Activated T-cell treated with anti-CD3 and anti-CD28 coated beads for 24 hours (primary cell): ENCODE data around the gene WSCD1.

Experiments used
- DNase-seq: peaks from one replicate; pipeline ENCODE4 v3.0.0-alpha.2; 2020; ENCODE audit warnings: low read depth

Gene WSCD1

DNA sequence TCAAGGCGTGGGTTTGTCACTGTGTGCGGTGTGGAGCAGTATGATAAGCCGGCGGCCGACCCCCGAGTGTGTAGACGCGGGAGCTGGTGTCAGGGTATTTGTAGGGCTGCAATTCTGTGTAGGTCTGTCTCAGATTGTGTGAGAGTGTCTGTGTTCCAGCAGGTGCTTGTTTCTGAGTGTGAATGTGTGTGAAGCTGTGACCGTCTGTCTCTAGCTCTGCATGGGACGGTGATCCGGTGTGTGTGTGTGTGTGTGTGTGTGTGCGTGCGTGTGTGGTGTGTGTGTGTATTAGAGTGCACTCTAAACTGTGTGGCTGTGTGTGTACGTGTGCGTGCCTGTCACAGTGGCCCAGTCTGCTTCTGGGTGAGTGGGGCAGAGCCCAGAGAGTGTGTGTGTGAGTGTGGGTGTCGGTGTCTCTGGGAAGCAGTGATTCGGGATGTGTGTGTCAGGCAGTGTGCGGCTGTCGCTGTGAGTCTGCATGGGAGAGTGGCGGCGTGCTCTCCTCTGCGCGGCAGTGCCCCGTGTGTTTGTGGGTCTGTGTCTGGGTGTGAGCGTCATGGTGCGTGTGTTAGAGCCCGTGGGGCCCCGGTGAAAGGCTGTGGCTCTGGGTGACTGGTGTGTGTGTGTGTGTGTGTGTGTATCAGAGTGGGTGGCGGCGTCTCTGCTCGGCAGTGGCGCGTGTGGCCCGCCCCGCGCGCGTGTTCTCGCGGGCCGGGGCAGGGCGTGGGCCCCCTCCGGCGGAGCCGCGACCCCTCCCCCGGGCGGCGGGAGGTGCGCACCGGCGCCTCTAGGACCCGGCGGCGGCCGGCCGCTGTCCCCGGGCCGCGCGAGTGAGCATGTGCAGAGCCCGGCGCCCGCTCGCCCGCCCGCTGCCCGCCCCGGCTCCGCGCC lies at the start of gene WSCD1:
TSS of gene WSCD1 (plus strand) at position 841 of the 891 bp plus-strand sequence. CDS start 10,280 bp downstream, outside the sequence.
- DNase-seq, result no peak

- no peak for DNase-seq
Observed at GRCh38 chr17:6021011-6021400, 49.2 kb upstream of the WSCD1 start.

DNA sequence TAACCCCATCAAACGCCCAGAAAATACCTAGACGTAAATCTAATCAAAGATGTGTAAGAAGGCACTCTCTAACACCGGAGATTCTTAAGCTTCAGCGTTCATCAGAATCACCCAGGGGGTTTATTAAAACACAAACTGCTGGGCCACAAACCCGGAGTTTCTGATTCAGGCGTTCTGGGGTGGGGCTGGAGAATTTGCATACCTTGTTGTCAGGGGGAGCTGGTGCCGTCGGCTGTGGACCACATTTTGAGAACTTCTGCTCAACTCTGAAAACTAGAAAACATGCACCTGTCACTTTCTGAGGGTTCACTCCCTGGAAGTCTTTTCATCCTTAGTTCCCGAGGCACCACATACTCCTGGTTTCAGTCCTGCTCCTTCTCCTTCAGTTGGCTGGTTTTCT lies 48.6 kb upstream of the WSCD1 start:
- no peak for DNase-seq

GRCh38 chr17:6023036-6023831 lies 46.9 kb upstream of the WSCD1 start:
- DNase-seq, result no peak

DNA sequence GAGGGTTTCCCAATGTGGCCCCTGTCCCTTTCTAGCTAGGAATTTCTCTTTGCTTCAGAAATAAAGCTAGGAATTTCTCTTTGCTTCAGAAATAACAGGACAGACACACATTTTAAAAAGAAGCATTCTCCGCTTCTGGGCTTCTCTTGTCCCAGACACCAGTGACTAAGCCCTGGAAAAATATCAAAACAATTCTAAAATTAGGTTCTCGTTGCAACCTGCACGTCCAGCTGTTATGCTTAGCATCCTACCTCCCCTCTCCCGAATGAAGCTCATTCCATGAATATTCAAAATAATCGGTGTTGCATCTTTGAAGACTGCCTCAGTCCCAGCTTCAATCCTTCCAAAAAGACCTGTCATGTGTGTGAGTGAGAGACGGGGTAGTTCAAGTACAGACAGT lies 45.6 kb upstream of the WSCD1 start:
- no peak for DNase-seq

DNA sequence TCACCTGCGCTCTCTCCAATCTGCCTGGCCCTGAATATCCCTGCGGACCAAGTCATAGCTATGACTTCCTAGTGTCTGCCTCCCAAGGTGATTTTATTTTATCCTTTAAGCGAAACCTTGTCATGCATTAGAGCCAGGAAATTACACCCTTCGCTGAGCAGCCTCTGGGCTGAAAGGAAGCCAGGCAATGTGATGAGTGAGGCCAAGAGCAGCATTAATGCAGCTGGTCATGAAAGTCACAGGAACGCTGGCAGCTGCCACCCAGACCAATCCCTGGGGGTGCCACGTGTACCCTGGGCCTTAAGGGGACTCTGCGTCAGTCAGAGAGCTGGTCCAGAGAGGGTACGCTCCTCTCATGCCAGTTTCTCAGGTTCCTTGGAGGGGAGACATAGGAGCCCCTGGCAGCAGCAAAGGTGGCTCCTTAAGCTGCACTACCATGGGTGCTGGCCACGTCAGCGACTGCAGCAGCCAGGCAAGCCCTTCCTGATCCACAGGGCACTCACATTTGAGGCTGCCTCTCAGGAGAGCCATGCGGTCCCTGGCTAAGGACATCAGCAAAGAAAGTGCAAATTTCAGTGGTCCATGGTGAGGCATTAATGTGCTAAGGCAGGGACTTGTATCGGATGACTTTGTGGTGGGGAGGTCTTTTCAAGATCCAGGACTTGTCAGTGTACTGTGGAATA lies 42.7 kb upstream of the WSCD1 start:
- no peak for DNase-seq

GRCh38 chr17:6028294-6028693 lies 41.9 kb upstream of the WSCD1 start:
- DNase-seq, result no peak

DNA sequence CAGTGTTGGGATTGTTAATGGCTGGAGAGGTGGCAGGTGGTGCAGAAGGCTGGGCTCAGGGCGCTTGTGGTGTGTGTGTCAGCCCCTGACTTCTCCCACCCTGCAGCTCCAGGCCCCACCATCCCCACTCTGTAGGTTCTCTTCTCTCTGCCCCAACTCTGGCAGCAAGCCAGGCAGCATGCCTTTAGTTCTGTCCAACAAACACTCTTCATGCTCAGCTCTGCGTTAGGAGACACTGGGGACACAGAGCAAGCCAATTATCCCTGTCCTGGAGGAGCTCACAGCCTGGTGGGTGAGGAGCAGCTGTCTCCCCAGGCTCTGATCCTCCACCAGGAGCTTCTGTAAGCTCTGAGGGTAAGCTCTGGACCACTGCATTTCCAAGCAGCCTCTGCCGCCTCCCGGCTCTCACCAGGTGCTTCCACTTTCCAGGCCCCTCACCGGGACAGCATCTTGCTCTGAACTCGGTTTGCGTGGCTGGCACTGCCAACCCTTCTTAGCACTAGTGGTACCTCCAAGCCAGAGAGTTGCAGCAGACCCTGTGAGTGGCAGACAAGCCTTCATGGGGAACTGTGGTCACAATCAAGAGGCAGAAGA lies 34.3 kb upstream of the WSCD1 start:
- no peak for DNase-seq

GRCh38 chr17:6040504-6040903 lies 29.7 kb upstream of the WSCD1 start:
- no peak for DNase-seq

DNA sequence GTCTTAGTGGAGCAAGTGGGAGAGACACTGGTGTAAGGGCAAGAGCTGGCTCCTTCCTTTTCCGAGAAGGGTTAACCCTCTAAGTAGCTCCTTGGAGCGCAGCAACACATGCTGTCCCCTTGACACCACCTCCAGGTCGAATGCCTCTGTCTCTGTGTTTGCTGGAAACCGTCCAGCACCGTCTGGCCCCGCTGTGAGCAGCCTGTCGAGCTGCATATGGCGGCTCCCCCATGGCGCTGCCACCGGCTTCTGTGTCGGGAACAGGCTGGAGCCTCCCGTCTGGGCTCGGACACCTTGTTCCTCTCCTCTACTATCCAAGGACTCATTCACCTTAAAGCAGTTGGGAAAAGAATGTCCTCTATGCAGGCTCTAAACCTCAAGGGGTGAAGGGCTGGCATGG lies 28.9 kb upstream of the WSCD1 start:
- DNase-seq, result no peak

DNA sequence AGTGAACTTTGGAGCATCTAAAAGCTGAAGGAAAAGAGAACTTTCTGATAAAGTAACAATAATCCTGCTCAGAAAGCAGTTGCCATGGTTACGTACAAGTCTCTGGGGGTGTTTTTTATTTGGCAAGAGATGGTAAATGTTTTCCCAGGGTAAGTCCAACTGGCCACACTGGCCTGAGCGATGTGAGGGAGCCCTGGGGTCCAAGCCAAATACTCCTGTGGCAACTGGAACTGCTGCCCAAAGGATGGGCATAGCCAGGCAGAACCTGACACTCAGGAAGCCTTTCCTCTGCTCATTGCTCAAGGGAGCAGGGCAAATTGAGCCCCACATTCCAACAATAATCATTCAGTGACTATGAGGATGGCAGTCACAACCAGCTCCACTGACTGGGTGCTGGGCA lies 26.8 kb upstream of the WSCD1 start:
- no peak for DNase-seq

DNA sequence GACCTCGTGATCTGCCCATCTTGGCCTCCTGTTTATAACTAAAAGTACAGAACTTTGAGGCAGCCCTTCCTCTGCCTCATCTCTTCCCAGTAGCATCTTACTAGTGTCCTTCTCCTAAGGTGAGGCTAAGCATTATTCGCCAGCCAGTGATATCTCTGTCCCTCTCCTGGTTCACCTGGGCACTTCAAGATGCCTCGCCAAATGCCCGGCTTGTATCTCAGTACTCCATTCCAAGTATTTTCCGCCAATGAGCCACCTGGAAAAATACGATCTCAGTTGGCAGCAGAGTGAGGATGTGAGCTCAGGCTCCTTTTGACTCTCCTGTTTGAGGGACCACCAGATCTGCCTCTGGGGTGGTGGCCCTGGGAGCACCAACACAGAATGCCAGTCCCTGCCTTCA lies 25.9 kb upstream of the WSCD1 start:
- DNase-seq, result no peak

DNA sequence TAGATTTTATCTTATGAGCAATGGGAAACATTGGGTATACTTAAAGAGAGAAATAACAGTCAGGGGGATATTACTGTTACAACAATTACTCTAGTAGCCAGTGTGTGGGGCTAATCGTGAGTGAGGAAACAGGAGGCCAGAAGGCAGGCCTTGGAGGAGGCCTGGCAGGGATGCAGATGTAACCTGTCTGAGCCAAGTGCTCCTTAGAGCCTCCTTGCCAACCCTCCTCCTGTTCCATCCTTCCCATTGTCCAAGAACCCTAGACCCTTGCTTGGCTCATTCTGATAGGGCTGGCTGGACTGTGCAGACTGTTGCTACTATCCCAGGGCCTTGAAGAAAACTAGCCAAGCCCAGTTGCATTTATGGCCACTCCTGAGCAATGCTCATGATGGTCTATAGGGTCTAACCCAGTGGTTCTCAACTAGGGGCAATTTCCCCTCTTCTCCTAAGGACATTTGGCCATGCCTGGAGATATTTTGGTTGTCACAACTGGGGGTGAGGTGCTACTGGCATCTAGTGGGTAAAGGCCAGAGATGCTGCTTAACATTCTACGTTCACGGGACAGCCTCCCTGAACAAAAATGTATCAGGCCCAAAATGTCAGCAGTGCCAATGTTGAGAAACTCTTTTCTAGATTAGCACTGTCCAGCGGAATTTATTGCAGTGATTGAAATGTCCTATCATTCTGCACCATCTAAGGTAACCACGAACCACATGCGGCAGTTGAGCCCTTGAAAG lies 24.4 kb upstream of the WSCD1 start:
- no peak for DNase-seq

- no peak for DNase-seq
Observed at GRCh38 chr17:6046431-6046830, 23.7 kb upstream of the WSCD1 start.

- DNase-seq, result no peak
Observed at GRCh38 chr17:6046931-6047330, 23.2 kb upstream of the WSCD1 start.

DNA sequence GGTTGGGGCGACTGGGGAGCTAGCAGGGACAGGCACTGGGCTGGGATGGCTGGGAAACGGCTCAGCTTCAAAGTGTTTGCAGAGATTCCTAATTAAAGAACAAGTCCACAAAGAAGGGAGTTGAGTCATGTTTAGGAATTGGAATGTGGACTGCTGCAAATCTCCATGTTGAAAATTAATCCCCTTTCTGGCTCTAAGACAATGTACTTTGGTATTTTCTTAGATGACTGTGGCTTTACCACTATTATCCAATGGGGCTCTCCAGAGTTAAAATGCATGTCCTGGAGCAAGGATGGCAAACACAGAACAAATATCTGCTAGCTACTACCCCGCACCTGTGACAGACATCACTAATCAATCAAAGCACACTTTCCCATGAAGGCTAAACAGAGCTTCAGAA lies 22.2 kb upstream of the WSCD1 start:
- DNase-seq, result no peak

GRCh38 chr17:6048486-6048885 lies 21.7 kb upstream of the WSCD1 start:
- no peak for DNase-seq

DNA sequence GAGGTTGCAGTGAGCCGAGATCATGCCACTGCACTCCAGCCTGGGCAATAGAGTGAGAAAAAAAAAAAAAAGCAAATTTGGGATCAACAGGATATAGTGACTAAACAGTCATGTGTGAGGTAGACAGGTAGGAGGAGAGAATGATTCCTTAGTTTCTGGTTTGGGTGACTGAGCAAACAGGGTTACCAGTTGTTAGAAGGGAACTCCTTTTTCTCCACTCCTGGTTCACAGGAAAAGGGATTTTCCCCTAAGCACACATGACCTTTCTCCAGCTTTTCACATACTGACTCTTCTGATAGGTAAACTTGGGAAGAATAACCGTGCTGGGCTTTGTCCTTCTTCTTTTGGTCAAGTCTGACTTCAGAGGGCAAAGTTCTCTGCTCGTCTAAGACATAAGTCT lies 17.3 kb upstream of the WSCD1 start:
- no peak for DNase-seq

DNA sequence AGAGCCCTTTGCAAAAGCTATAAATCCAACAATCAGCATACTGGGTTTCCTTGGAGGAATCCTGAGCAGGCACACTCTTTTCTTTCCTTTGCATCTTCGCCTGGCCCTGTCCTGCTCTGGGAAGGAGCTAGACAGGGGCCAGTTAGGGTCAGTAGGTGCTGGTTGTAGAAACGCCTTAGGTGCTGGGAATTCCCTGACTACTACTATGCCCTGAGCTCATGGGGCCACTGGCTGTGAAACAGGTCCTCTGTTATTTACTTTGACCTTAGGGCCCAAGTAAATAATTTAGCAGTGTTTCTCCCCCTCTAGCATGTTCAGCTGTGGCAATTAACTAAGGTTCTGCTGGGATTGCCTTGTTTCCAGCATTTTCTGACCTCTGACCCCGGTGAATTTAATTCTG lies 15.8 kb upstream of the WSCD1 start:
- no peak for DNase-seq

- no peak for DNase-seq
Observed at GRCh38 chr17:6056104-6056503, 14.1 kb upstream of the WSCD1 start.

DNA sequence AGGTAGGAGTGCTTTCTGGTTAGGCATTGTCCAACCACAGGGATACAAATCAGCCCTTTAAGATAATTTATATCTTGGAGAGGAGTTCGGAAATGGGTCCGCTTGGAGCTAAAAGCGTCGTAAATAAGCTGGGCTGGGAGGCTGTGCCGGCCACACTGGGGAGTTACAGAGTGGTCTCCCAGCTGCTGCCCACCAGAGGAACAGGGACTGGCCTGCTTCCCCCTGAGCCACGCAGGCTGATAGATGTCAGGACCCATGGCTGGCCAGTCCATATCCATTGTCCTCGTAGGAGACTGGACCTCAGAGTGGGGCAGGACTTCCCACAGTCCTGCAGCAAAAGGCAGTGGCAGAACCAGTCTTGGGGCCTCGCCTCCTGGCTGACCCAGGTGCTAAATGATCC lies 12.6 kb upstream of the WSCD1 start:
- no peak for DNase-seq

GRCh38 chr17:6059406-6059805 lies 10.8 kb upstream of the WSCD1 start:
- DNase-seq, result no peak
